ENCODE data around the gene PRR4. TPM values are rescaled to one million over a fixed set of nuclear protein-coding genes. Genes with fewer than 3 reads are reported as not detected.

Gene PRR4
- total RNA-seq, 4 donors from 2014 or later: 2.2 to 11.4 (median 6.2) TPM

- TF ChIP-seq POLR2A (IDR thresholded peaks at IDR 0.05): no peak
- TF ChIP-seq EP300 (IDR thresholded peaks at IDR 0.05): no peak
- TF ChIP-seq, protein P1, sequence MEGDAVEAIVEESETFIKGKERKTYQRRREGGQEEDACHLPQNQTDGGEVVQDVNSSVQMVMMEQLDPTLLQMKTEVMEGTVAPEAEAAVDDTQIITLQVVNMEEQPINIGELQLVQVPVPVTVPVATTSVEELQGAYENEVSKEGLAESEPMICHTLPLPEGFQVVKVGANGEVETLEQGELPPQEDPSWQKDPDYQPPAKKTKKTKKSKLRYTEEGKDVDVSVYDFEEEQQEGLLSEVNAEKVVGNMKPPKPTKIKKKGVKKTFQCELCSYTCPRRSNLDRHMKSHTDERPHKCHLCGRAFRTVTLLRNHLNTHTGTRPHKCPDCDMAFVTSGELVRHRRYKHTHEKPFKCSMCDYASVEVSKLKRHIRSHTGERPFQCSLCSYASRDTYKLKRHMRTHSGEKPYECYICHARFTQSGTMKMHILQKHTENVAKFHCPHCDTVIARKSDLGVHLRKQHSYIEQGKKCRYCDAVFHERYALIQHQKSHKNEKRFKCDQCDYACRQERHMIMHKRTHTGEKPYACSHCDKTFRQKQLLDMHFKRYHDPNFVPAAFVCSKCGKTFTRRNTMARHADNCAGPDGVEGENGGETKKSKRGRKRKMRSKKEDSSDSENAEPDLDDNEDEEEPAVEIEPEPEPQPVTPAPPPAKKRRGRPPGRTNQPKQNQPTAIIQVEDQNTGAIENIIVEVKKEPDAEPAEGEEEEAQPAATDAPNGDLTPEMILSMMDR (IDR thresholded peaks at IDR 0.05): no peak
Measured at GRCh38 chr12:10853776-10854175, 4.5 kb upstream of the PRR4 start.

DNA sequence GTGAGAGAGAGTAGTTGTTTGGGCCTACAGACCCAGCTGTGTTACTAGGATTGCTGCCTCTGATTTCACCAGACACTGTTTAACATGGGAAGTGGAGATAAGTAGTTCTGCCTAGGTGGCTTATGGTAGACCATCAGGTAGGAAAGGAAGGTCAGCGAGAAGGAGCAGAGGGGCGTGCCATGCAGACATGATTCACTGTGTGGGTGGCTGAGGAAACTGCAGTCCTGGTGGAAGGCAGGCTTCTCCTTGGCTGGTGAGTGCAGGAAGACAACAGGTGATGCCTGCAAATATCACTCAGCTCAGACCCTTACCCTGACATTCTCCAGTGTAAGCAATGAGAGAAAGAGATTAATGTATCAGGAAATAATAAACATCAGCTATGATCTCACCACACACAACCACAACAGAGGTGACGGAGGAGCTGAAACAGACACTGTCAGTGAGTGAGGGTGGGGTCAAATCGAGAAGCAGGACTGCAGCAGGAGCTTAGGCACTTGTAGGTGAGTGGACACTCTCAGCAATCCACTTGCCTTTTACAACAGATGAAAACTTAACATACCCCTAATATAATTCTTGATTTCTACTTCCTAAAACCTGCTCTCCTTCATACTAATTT lies 2.1 kb upstream of the PRR4 start:
- H3K4me3 ChIP-seq: no peak overlapping the region
- H3K36me3 ChIP-seq: peaks cover 0 to 40% (median 0%) of the 10 kb centered on the region in 3 donors
- WGBS, 2 donors: 85 to 90% methylated on average over 4 of the region's 4 CpGs
- H3K27me3 ChIP-seq: no peaks in the 10 kb centered on the region
- H3K4me1 ChIP-seq: peaks cover 0 to 5% (median 0%) of the 10 kb centered on the region in 4 donors
- TF ChIP-seq, protein P1 (IDR thresholded peaks at IDR 0.05): no peak
- no peak for TF ChIP-seq EP300 (IDR thresholded peaks at IDR 0.05)
- no peak for TF ChIP-seq POLR2A (IDR thresholded peaks at IDR 0.05)
- no peak for DNase-seq (ENCODE audit: low spot score in 2 of 2)
- no peak overlapping the region for H3K27ac ChIP-seq
- H3K9me3 ChIP-seq: peaks cover 0 to 9% (median 0%) of the 10 kb centered on the region in 4 donors

More at GRCh38 chr12:10853776-10854175, 4.5 kb upstream of the PRR4 start:
- Histone ChIP-seq H3K27me3 (no peaks in the 10 kb centered on the region), H3K4me3 (no peak overlapping the region), H3K4me1 (peaks cover 0 to 5% (median 0%) of the 10 kb centered on the region in 4 donors), H3K9me3 (peaks cover 0 to 19% (median 5%) of the 10 kb centered on the region in 4 donors), H3K27ac (no peak overlapping the region), H3K36me3 (peaks cover 0 to 38% (median 0%) of the 10 kb centered on the region in 3 donors)
- WGBS, 2 donors: 73 to 93% methylated on average over 2 of the region's 2 CpGs
- DNase-seq (ENCODE audit: low spot score in 2 of 2): no peak

DNA sequence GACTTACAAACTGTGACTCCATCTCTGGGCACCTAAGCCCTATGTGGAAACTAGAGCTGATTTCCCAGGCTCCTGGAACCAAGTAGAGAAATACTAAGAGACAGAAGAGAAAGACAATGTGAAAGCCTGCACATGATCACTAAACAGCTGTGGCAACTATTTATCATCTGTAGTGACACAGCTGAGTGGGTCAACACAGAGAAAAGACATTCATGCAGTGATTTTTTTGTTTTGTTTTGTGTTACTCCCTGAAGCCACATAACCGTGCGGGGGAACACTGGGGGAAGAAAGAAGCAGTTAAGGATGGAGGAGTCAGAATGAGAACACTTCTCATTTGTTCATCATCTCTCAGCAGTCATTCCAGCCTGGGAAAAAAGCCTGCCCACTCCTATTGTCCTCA lies 1.5 kb downstream of the PRR4 start:
- Histone ChIP-seq H3K4me3 (no peak overlapping the region), H3K9me3 (no peaks in the 10 kb centered on the region), H3K27ac (no peak overlapping the region), H3K4me1 (peaks cover 0 to 5% (median 0%) of the 10 kb centered on the region in 4 donors), H3K36me3 (peaks cover 0 to 45% (median 0%) of the 10 kb centered on the region in 3 donors), H3K27me3 (no peaks in the 10 kb centered on the region)
- no peak for TF ChIP-seq POLR2A (IDR thresholded peaks at IDR 0.05)
- TF ChIP-seq, protein P1 (IDR thresholded peaks at IDR 0.05): no peak
- TF ChIP-seq EP300 (IDR thresholded peaks at IDR 0.05): no peak
- 12 to 18% methylated on average over 2 of the region's 2 CpGs for WGBS, 2 donors
- DNase-seq (ENCODE audit: low spot score in 2 of 2): no peak

DNA sequence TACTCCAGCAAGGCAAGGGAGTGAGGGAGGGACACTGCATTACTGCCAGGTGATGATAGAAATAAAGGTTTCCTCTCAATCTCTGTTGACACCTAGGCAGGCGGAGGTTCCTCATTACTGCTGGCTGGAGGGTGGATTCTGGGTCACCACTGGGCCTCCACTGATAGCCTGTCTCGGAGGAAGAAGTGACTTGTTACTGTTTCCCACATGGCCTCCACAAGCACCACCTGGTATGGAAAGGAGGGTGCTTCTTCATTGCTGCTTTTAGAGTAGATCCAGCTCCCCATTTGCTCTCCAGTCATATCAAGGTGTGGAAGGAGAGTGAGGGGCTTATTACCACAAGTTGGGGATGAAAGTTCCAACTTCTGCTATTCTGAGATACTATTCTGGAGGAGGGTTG lies 6.4 kb downstream of the PRR4 start:
- Histone ChIP-seq H3K4me1 (no peaks in the 10 kb centered on the region), H3K27ac (no peak overlapping the region), H3K27me3 (no peaks in the 10 kb centered on the region), H3K9me3 (no peaks in the 10 kb centered on the region), H3K36me3 (peaks cover 0 to 38% (median 0%) of the 10 kb centered on the region in 3 donors), H3K4me3 (no peak overlapping the region)
- TF ChIP-seq, protein P1 (IDR thresholded peaks at IDR 0.05): no peak
- no peak for TF ChIP-seq POLR2A (IDR thresholded peaks at IDR 0.05)
- TF ChIP-seq EP300 (IDR thresholded peaks at IDR 0.05): no peak
- 100% methylated on average over 2 of the region's 2 CpGs for WGBS, 2 donors
- no peak for DNase-seq (ENCODE audit: low spot score in 2 of 2)

- no peaks in the 10 kb centered on the region for H3K27me3 ChIP-seq
- H3K4me3 ChIP-seq: no peak overlapping the region
- no peak for DNase-seq (ENCODE audit: low spot score in 2 of 2)
- H3K27ac ChIP-seq: no peak overlapping the region
- TF ChIP-seq, protein P1 (IDR thresholded peaks at IDR 0.05): no peak
- TF ChIP-seq POLR2A (IDR thresholded peaks at IDR 0.05): no peak
- TF ChIP-seq EP300 (IDR thresholded peaks at IDR 0.05): no peak
- no peaks in the 10 kb centered on the region for H3K4me1 ChIP-seq
- H3K9me3 ChIP-seq: peaks cover 0 to 6% (median 0%) of the 10 kb centered on the region in 4 donors
- WGBS, 2 donors: 82 to 92% methylated on average over 3 of the region's 3 CpGs
- H3K36me3 ChIP-seq: peaks cover 0 to 20% (median 0%) of the 10 kb centered on the region in 3 donors
Measured at GRCh38 chr12:10838461-10838860, 10.8 kb downstream of the PRR4 start.

Measured in tibial nerve (tissue), 4 donors.